Measurements from ENCODE around the gene MAP1LC3C.

DNA sequence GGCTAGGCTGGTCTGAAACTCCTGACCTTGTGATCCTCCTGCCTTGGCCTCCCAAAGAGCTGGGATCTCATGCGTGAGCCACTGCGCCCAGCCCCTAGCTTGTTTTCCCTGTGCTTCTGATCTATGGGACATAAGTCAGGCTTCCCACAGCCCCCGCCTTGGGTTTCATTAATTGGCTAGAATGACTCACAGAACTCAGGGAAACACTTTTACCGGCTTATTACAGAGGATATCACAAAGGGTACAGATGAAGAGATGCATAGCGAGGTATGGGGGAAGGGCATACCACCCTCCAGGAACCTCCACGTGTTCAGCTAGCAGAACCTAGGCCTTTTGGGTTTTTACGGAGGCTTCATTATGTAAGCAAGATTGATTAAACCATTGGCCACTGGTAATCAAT is 1.5 kb upstream of the MAP1LC3C start:
- TF ChIP-seq, protein P1, sequence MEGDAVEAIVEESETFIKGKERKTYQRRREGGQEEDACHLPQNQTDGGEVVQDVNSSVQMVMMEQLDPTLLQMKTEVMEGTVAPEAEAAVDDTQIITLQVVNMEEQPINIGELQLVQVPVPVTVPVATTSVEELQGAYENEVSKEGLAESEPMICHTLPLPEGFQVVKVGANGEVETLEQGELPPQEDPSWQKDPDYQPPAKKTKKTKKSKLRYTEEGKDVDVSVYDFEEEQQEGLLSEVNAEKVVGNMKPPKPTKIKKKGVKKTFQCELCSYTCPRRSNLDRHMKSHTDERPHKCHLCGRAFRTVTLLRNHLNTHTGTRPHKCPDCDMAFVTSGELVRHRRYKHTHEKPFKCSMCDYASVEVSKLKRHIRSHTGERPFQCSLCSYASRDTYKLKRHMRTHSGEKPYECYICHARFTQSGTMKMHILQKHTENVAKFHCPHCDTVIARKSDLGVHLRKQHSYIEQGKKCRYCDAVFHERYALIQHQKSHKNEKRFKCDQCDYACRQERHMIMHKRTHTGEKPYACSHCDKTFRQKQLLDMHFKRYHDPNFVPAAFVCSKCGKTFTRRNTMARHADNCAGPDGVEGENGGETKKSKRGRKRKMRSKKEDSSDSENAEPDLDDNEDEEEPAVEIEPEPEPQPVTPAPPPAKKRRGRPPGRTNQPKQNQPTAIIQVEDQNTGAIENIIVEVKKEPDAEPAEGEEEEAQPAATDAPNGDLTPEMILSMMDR (IDR thresholded peaks at IDR 0.05; ENCODE audit: insufficient read depth, low read length, poor library complexity, severe bottlenecking): no peak
- no peak for TF ChIP-seq EZH2phosphoT487 (conservative IDR thresholded peaks at IDR 0.05; ENCODE audit: low read length)
